EL (cell line): Measurements from ENCODE around the gene STEAP1.
"Not testable (repeated sequence)": the region's sequence is repeated elsewhere in the genome, so short reads cannot be mapped to it uniquely, and the experiment has no call there.

ENCODE experiments used
- DNase-seq: peaks from one replicate; pipeline ENCODE4 v3.0.0-alpha.2; 2016

Gene STEAP1

GRCh38 chr7:90153943-90154771 lies at the start of gene STEAP1:
STEAP1 (plus strand) TSS chr7:90154469; CDS start chr7:90159789, 5,320 bp downstream.
- peak; percentile 88 for DNase-seq

GRCh38 chr7:90114972-90115371 lies 39.3 kb upstream of the STEAP1 start:
- not testable (repeated sequence) for DNase-seq

DNA sequence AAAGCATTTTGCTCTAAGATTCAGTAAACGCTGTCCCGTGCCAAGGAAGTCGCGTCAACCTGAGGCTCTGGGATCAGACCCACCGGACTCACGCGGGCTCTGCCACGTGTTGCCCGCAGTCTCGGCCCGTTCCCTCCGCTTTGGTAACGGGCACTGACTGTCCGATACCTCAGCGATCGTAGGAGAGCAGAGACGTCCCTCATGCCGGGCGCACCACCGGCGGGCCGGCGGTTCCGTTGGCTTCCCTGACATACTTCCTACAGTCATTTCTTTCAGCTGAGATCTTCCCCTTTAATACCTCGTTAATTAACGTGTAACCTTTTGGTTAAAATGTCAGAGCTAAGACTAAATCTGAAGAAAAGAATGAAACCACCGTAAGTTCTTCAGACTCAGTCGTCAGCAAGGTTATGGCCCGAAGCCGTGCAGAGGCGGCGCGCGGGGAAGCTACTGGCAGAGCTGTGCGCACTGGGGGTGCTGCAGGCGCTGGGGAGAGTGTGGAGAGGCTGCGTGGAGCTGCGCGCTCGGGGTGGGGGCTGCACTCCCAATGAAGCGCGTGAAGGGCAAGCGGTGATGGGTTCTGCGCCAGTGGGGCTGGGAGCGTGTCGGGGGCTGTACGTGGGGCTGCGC lies 35.6 kb upstream of the STEAP1 start:
- peak; percentile 7 for DNase-seq

GRCh38 chr7:90119178-90119971 lies 34.9 kb upstream of the STEAP1 start:
- peak; percentile 15 for DNase-seq

- not testable (repeated sequence) for DNase-seq
Measured at GRCh38 chr7:90120205-90120604, 34.1 kb upstream of the STEAP1 start.

- not testable (repeated sequence) for DNase-seq
Measured at GRCh38 chr7:90131746-90132145, 22.5 kb upstream of the STEAP1 start.

DNA sequence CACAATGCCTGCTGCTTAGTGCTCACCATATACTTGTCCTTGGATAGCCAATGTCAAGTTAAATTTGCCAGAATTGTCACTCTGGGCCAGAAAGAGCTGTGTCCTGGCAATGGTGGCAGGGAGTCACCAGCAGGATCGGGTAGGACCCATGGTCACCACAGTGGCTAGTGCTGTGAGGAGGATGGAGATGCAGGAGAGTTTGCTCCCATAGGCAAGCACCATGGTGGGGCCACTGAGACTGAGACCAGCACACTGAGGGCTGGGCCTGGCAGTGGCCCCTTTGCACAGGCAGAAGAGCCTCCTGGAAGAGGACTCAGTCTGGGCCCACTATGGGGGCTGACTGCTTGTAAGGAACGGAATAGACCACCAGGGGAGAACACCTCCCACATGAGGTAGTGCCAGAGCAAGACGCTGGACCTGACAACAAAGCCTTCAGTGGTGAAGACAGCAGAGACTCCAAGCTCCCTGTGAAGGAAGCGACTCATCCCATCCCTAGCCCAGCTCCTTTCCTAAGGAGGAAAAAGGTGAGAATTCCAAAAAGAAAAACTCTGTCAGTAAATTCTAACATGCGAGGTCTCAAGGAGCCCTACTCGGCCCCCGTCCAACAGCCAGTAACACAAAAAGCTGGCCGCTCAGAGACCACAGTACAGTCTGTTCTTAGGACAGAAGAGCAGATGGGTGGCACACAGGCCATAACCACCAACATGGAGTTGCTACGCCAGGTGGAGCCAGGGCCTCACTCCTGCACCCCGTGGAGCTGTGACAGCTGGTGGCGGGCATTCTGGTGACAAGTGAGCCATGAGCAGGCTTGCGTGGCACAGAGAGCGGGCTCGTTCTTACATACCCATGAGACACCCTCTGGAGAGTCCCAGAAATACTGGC lies 6.9 kb upstream of the STEAP1 start:
- DNase-seq: not testable (repeated sequence)

GRCh38 chr7:90149428-90149827 lies 4.8 kb upstream of the STEAP1 start:
- DNase-seq: not testable (repeated sequence)

GRCh38 chr7:90151884-90152283 lies 2.4 kb upstream of the STEAP1 start:
- not testable (repeated sequence) for DNase-seq

- DNase-seq: peak; percentile 64
Measured at GRCh38 chr7:90152642-90153253, 1.5 kb upstream of the STEAP1 start.

DNA sequence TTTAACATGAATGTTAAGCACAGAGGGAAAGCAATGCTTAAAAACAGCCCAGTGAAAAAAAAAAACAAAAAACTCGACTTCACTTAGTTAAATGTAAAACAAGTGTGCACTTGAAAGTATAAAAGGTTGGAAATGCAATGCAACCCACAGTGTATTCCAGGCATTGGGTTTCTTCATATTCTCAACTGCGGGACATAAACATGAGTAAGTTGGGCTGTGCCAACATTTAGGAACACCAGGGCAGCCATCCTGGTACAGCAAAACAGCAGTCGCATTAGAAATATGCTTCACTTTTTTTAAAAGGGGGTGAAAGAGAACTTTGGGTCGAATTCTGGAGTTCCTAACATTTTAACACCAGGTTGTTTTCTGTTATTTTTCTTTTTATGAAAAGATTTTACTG lies 937 bp downstream of the STEAP1 start:
- DNase-seq: no peak

- peak; percentile 59 for DNase-seq
Measured at GRCh38 chr7:90157331-90157730, 3.1 kb downstream of the STEAP1 start.

GRCh38 chr7:90157761-90158350 lies 3.6 kb downstream of the STEAP1 start:
- DNase-seq: peak; percentile 34

DNA sequence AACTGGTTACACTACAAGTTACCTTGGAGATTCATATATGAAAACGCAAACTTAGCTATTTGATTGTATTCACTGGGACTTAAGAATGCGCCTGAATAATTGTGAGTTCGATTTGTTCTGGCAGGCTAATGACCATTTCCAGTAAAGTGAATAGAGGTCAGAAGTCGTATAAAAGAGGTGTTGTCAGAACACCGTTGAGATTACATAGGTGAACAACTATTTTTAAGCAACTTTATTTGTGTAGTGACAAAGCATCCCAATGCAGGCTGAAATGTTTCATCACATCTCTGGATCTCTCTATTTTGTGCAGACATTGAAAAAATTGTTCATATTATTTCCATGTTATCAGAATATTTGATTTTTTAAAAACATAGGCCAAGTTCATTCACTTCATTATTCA lies 9.3 kb downstream of the STEAP1 start:
- DNase-seq: no peak

DNA sequence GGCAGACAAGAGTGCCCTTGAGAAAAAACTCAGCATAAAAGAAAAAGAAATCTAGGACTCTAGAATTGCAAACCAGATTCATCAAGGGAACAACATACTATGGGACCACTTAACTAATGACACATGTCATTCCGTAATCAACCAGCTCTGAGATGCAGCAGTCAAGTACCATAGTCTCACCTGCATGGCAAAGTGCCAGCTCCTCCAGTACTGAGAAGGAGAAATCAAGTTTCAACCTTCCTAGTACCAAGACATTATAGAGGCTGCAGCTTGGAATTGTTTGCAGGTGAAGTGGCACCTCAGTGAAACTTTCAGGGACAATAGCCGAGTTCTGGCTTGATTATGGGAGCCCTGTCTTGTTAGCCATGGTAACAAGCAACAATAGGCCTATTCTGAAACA lies 11.5 kb downstream of the STEAP1 start:
- DNase-seq: no peak

- DNase-seq: no peak
Measured at GRCh38 chr7:90166153-90166552, 11.9 kb downstream of the STEAP1 start.

GRCh38 chr7:90167361-90167760 lies 13.1 kb downstream of the STEAP1 start:
- no peak for DNase-seq

DNA sequence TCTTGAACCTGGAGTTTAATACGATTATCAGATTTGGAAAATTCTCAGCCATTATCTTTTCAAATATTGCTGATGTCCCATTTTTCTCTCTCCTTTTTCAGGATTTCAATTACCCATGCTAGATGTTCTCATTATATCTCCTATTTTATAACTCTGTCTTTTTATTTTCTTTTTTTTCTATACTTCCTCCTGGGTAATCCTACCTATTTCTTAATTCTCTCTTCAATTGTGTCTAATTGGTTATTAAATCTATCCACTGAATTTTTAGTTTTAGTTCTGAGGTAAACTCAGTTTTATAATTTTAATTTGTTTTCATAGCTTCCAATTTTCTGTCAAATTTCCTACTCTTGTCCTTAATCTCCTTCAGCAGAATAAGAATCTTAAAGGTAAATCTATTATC lies 15.6 kb downstream of the STEAP1 start:
- no peak for DNase-seq

DNA sequence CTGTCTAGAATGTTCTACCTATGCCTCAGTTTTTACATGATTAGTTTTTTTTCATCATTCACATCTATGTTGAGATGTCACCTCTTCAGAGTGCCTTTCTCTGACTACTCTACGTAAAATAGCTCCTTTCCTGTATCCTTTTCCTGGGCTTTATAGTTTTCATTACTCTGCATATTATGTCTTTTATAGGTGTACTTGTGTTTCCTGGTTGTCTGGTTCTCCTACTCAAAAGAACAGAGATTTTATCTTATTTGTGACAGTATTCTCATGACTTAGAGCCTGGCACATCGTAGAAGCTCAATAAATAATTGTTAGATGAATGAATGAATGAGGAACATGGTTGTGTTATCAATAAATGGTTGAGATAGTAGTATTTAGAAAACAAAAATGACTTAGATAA lies 17.9 kb downstream of the STEAP1 start:
- no peak for DNase-seq

DNA sequence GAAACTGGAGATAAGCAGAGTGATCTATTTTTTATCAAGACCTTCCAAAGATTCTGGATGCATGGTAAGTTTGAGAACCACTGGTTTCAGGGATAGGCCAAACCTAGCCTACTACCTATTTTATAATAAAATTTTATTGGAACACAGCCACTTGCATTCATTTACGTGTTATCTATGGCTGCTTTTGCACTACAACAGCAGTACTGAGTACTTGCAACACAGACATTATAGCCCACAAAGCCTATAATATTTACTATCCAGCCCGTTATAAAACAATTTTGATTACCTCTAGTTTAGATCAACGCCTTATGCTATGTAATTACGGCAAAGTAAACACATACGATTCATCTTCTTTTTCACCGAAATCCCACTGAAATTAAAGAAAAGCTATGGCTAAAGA lies 18.4 kb downstream of the STEAP1 start:
- DNase-seq: no peak

DNA sequence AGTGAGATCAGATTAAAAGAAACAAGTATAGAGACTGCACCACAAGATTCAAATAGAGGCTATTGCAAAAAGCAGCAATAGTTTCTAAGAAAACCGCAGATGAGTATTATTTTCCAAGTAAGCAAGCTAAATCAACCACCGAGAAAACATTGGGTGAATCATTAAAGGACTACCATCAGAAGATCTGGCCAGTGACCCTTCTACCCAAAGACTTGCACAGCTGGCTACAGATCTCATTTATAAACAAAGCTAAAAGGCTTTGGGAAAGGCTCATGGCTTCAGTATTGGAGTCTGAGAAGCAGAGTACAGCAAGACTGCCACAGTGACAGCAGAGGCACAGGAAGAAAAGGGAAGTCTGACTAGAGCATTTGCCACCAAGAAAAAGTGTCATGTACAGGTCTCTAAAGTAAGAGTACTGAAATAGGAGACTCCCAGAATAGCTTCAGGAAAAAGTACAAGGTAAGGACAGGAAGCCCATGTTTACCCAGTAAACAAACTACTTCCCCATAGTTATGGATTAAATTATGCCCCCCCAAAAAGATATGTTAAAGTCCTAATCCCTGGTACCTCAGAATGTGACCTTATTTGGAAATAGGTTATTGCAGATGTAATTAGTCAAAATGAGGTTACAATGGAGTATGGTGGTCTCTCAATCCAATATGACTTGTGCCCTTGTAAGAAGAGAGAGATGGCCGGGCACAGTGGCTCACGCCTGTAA lies 19.0 kb downstream of the STEAP1 start:
- no peak for DNase-seq
